ENCODE measurements around the gene ATP6V0E2.

ATP6V0E2 gene

GRCh38 chr7:149838992-149839408 is 34.8 kb upstream of the ATP6V0E2 start:
- peak in 1 of 2 experiments; percentile 48 for DNase-seq

- DNase-seq, result no peak
Observed at GRCh38 chr7:149839933-149840332, 33.8 kb upstream of the ATP6V0E2 start.

GRCh38 chr7:149843566-149843965 is 30.2 kb upstream of the ATP6V0E2 start:
- no peak for DNase-seq

DNA sequence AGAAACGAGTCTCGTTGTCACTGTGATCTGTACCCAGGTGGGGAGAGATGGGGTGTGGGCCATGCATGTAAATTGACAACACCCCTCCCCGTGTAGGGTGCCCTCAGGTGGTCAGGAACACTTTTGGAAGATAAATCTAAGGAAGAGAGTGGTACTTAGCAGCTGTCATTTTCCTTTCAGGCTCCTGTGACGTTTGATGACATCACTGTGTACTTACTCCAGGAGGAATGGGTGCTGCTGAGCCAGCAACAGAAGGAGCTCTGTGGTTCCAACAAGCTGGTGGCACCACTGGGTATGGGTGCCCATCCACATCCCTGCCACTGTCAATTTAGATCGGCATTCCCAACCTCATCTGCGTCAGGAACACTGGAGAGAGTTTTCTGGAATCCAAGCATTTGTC is 29.3 kb upstream of the ATP6V0E2 start:
- DNase-seq, result no peak

DNA sequence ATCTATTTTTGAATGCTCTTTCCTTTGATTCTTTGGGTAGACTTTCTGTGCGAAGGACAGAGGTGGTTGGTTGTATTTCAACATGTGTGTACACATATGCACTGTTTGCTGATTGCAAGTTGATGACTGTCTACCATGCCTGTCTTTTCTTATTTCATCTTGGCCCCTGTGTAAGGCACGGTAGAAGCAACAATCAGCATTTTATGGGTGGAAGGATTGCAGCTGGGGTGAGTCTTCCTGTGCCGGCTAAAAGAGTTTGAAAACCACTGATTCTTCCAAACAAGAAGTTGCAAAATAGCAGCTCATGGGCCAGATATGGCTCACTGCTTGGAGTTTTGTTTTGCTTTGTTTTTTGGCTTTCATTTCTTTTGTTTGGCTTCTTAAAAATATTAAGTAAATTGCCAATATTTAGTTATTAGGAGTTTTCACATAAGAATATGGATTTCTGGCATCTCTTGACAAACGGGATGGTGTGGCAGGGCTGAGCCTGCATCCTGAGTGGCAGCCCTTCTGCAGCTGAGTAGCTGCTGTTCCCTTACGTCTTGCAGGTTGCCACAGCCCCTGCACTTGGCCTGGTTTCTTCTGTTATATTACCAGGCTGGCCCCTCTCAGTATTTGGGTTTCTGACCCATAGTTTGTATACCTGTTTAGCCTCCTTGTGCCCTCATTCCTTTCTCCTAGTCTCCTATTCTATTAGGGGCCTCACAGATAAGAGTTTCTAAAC is 28.4 kb upstream of the ATP6V0E2 start:
- no peak for DNase-seq

- no peak for DNase-seq
Observed at GRCh38 chr7:149846021-149846420, 27.7 kb upstream of the ATP6V0E2 start.

GRCh38 chr7:149846436-149847046 is 27.2 kb upstream of the ATP6V0E2 start:
- no peak for DNase-seq

GRCh38 chr7:149849174-149849573 is 24.6 kb upstream of the ATP6V0E2 start:
- DNase-seq, result no peak

- DNase-seq, result no peak
Observed at GRCh38 chr7:149850007-149850594, 23.7 kb upstream of the ATP6V0E2 start.

DNA sequence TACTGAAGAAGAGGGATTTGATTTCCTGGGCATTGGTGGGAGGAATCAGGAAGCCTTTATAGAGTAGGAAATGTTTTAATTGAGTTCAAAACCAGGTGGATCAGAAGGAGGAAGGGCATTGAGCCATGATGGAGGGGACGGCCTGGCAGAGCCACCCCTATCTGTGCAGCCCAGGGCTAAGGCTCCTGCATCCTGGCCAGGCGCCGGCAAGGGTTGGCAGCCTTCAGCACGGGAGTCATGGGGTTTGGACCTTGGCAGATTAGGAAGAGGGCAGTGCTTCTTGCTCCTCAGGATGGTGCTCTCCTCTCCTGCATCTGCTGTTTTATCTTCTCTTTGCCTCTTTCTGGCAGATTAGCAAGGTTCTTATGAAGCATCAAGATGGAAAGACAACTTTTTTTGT is 23.1 kb upstream of the ATP6V0E2 start:
- no peak for DNase-seq

DNA sequence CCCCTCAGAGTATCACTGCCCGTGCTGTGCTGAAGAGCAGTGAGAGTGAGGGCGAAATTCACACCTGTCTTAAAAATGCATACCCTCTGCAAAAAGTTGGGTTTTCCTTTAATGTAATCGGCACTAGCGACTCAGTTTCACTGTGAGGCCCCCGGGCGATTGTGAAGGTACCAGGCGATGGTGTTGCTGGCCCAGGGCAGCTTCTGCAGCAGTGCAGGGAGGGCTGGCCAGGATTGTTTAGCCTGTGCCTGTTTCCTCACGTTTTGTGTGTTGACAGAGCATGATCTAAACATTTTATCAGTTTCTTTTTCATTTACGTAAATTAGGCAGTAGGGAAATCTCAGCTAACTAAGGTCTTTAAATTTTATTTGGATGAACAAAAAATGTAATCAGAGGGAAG is 22.3 kb upstream of the ATP6V0E2 start:
- DNase-seq, result no peak

DNA sequence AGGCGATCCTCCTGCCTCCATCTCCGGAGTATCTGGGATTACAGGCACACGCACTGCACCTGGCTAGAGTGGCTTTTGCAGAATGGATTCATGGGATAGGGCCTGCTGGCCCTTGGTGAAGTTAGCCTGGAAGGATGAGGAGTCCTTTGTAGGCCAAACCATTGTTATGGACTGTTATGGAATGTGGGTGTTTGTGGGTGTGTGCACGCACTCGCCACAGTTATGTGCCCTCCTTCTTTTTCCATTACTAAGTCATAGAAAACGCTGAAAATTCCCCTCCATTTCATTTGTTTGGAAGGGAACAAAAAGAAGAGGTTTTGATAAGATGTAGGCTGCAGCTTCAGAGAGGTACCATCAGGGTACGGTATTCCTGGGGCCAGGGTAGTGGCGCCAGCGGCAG is 20.6 kb upstream of the ATP6V0E2 start:
- DNase-seq, result no peak

DNA sequence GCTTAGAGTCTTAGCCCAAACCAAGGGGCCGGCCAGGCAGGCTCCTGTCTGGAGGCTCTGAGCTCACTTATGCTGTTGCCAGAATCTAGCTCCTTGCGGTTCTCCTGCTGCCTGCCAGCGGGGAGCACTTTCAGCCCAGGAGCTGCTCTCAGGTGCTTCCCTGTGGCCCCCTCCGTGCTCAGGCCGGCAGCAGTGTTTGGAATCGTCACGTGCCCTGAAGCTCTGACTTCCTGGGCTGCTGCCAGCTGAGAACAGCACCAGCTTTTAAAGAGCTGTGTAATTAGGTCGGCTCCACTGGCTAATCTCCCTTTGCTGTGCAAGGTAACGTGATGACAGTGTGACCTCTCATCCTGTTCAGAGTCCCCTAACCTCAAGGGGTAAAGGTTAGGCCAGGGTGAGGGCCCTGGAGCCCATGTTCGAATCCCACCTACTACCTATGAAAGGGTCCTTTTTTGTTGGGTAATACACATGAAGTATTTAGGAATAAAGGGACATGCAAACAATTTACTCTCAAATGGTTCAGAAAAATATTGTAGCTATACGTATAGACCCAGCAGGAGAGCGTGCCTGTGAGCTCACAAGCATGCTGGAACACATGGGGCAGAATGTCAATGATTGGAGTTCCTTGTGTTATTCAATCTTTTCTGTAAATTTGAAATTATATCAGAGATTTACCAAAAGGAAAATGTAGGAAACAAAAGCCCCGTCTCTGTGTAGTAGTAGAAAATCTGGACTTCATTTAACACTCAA is 19.0 kb upstream of the ATP6V0E2 start:
- DNase-seq, result no peak

DNA sequence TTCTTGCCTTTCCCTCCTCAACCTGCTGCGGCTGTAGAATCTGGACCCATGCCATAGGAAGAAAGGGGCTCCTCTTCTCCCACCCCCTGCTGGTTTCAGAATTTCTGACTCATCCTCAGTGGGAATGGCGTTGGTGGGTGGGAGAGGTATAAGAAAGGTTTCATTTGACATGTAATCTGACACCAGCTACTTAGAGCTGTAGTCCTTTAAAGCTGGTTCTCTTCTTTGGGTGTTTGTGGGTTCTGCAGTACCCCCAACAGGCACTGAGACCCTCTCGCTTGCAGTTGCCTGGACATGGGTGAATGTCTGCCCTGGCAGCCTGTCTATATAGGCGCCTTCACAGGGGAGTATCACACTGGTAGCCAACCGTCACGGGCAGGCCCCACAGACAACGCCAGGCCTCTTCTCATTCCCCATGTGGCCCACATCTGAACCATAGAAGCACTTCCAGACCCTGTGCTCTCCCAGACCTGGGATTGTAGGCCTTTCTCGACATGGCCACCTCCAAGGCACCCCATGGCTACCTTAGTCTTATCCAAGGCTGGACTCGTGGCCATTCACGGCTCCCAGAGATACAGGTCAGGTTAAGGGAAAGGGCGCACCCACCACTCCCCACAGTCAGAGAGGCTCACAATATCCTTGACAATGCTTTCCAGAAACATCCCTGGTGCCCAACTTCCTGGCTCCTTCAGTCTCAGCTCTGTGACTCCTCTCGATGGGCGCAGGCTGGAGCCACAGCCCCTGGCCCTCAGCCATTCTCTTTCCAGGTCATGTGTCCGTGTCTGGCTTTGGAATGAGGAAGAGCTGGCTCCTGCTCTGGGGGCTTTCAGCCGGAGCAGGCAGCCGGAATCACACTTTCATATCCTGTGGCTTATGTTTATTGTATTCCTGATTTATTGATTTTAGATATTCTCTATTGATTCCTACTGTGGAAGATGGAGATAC is 18.1 kb upstream of the ATP6V0E2 start:
- DNase-seq, result peak in 1 of 2 experiments; percentile 8

DNA sequence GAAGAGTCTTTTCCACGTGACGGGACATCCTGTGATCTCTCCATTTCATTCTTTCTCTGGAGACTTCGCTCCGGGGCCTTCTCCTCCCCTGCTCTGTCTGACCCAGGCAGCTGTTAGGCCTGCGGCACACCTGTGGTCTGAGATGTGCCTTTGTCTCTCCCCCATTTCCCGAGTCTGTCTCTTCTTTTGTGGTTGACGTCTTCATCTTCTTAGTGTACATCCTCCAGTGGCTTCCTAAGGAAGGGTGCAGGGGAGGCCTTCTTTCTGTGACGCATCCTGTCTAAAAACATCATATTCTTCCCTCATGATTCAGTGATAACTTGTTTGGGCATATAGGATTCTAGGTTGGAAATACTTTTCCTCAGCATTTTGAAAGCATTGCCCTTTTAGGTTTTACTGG is 17.2 kb upstream of the ATP6V0E2 start:
- no peak for DNase-seq

GRCh38 chr7:149859369-149859768 is 14.4 kb upstream of the ATP6V0E2 start:
- DNase-seq, result no peak

- DNase-seq, result no peak
Observed at GRCh38 chr7:149859876-149860275, 13.9 kb upstream of the ATP6V0E2 start.

- DNase-seq, result no peak
Observed at GRCh38 chr7:149860821-149861727, 12.7 kb upstream of the ATP6V0E2 start.

GRCh38 chr7:149861728-149862045 is 12.1 kb upstream of the ATP6V0E2 start:
- DNase-seq, result no peak

DNA sequence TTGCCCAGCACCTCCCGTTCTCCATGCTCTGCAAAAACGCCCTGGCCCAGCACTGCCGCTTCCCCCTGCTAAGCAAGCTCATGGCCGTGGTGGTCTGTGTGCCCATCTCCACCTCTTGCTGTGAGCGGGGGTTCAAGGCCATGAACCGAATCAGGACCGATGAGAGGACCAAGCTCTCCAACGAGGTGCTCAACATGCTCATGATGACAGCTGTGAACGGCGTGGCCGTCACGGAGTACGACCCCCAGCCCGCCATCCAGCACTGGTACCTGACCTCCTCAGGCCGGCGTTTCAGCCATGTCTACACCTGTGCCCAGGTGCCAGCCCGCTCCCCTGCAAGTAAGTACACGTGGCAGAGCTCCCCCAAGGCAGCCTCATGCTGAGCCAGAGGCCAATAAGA is 11.6 kb upstream of the ATP6V0E2 start:
- DNase-seq, result no peak

- no peak for DNase-seq
Observed at GRCh38 chr7:149863500-149863899, 10.3 kb upstream of the ATP6V0E2 start.

DNA sequence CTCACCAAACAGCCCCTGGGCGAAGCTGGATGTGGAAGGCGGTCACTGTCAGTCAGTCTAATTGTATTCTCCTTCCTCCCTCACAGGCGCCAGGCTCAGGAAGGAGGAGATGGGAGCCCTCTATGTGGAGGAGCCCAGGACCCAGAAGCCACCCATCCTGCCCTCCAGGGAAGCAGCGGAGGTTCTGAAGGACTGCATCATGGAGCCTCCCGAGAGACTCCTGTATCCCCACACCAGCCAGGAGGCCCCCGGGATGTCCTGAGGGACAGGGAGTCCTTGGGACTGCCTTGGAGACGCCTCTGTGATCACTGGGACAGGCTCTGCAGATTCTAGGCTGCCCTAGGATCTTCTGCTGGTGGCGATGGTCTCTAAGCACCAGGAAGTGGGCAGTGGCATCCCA is 9.7 kb upstream of the ATP6V0E2 start:
- no peak for DNase-seq
